GM23338 (cell line): Measurements from ENCODE around the gene NOP58. TPM values are rescaled to one million over a fixed set of nuclear protein-coding genes. Genes with fewer than 3 reads are reported as not detected.

Source experiments
- ATAC-seq: fragments of 200-7000 bp; cut with Tn5 transposase; 3 replicates; pipeline ENCODE4 v1.9.1; 2020
- DNase-seq: peaks from one replicate; pipeline ENCODE4 v3.0.0-alpha.2; 2015; ENCODE audit warnings: low spot score
- H2AFZ ChIP-seq: fragments of 200-600 bp; sonication (generic); 2 replicates; pipeline ENCODE4 v1.8.0; 2016; ENCODE audit warnings: antibody characterized with exemption, mild to moderate bottlenecking, moderate library complexity
- H3F3A ChIP-seq: fragments of 200-600 bp; sonication (generic); replicated peaks from 2 replicates; pipeline ENCODE4 v1.8.0; 2017; ENCODE audit warnings: antibody characterized with exemption, mixed run types, low read depth
- H3K27ac ChIP-seq: fragments of 200-600 bp; sonication (generic); 2 replicates; pipeline ENCODE4 v1.6.1; 2016; ENCODE audit warnings: low read depth
- H3K27me3 ChIP-seq: fragments of 200-600 bp; sonication (generic); 2 replicates; pipeline ENCODE4 v1.8.0; 2016; ENCODE audit warnings: mild to moderate bottlenecking, mixed run types, moderate library complexity; ENCODE audit not compliant: insufficient read depth
- H3K36me3 ChIP-seq: fragments of 200-600 bp; sonication (generic); 2 replicates; pipeline ENCODE4 v1.8.0; 2016; ENCODE audit warnings: mild to moderate bottlenecking; ENCODE audit not compliant: insufficient read depth
- H3K4me1 ChIP-seq: fragments of 200-600 bp; sonication (generic); 2 replicates; pipeline ENCODE4 v1.8.0; 2016; ENCODE audit warnings: mild to moderate bottlenecking, moderate library complexity; ENCODE audit not compliant: insufficient read depth
- H3K4me2 ChIP-seq: fragments of 200-600 bp; sonication (generic); 2 replicates; pipeline ENCODE4 v1.7.1; 2017; ENCODE audit warnings: mixed run types
- H3K4me3 ChIP-seq: fragments of 200-600 bp; sonication (generic); 2 replicates; pipeline ENCODE4 v1.6.1; 2016; ENCODE audit warnings: mixed run types
- H3K79me2 ChIP-seq: fragments of 200-600 bp; sonication (generic); replicated peaks from 2 replicates; pipeline ENCODE4 v1.8.0; 2017; ENCODE audit warnings: mild to moderate bottlenecking; ENCODE audit not compliant: insufficient read depth
- H3K9me2 ChIP-seq: fragments of 200-600 bp; sonication (generic); 2 replicates; pipeline ENCODE4 v1.8.0; 2017; ENCODE audit not compliant: insufficient read depth
- H4K20me1 ChIP-seq: fragments of 200-600 bp; sonication (generic); replicated peaks from 2 replicates; pipeline ENCODE4 v1.8.0; 2017; ENCODE audit warnings: mild to moderate bottlenecking; ENCODE audit not compliant: insufficient read depth
- H3K27ac Mint-ChIP-seq: 2 replicates; pipeline ENCODE4 v1.8.0; 2020; ENCODE audit warnings: inconsistent platforms, mild to moderate bottlenecking, moderate library complexity, mixed read lengths
- H3K27me3 Mint-ChIP-seq: 3 replicates; pipeline ENCODE4 v1.8.0; 2022; ENCODE audit warnings: low read depth, mild to moderate bottlenecking, moderate library complexity, mixed read lengths, inconsistent platforms; ENCODE audit not compliant: insufficient read depth, poor library complexity
- H3K36me3 Mint-ChIP-seq: 3 replicates; pipeline ENCODE4 v1.8.0; 2021; ENCODE audit warnings: low read depth, mild to moderate bottlenecking, inconsistent platforms, moderate library complexity, mixed read lengths
- H3K4me1 Mint-ChIP-seq: 3 replicates; pipeline ENCODE4 v1.8.0; 2020; ENCODE audit warnings: mild to moderate bottlenecking, inconsistent platforms, mixed read lengths
- H3K4me3 Mint-ChIP-seq: 3 replicates; pipeline ENCODE4 v1.8.0; 2021; ENCODE audit warnings: moderate library complexity, mild to moderate bottlenecking, inconsistent platforms, mixed read lengths
- H3K9me3 Mint-ChIP-seq: 3 replicates; pipeline ENCODE4 v1.8.0; 2020; ENCODE audit warnings: moderate library complexity, mild to moderate bottlenecking, inconsistent platforms, mixed read lengths
- CREB1 ChIP-seq: fragments of 250-450 bp; sonication (Bioruptor Pico); IDR thresholded peaks from 2 replicates; pipeline ENCODE4 v1.5.0; 2020; ENCODE audit warnings: low read depth, mild to moderate bottlenecking, moderate library complexity
- EZH2 ChIP-seq: fragments of 200-600 bp; sonication (generic); IDR thresholded peaks from one replicate; pipeline ENCODE4 v1.8.0; 2017; ENCODE audit warnings: antibody characterized with exemption, mild to moderate bottlenecking, low read depth; ENCODE audit not compliant: unreplicated experiment
- EZH2phosphoT487 ChIP-seq: fragments of 200-600 bp; sonication (generic); IDR thresholded peaks from one replicate; pipeline ENCODE4 v1.8.1; 2018; ENCODE audit warnings: antibody characterized with exemption; ENCODE audit not compliant: unreplicated experiment
- JUNB ChIP-seq: IDR thresholded peaks from one replicate; pipeline ENCODE4 v1.6.1; 2016; ENCODE audit warnings: antibody characterized with exemption; ENCODE audit not compliant: unreplicated experiment
- NANOG ChIP-seq: IDR thresholded peaks from 2 replicates; pipeline ENCODE4 v1.6.1; 2016; ENCODE audit warnings: antibody characterized with exemption, borderline replicate concordance
- POLR2AphosphoS5 ChIP-seq: IDR thresholded peaks from 2 replicates; pipeline ENCODE4 v1.6.1; 2016; ENCODE audit warnings: antibody characterized with exemption, low read depth
- ZNF114 ChIP-seq: fragments of 250-450 bp; sonication (Bioruptor Pico); IDR thresholded peaks from 2 replicates; pipeline ENCODE4 v1.5.0; 2020; ENCODE audit warnings: mild to moderate bottlenecking, moderate library complexity
- ZNF331 ChIP-seq: fragments of 250-450 bp; sonication (Bioruptor Pico); IDR thresholded peaks from 2 replicates; pipeline ENCODE4 v1.5.0; 2020; ENCODE audit warnings: low read depth, mild to moderate bottlenecking, moderate library complexity
- polyA plus RNA-seq: library from polyadenylated mRNA; unstranded; fragments of >200 nt; fragmentation: Nextera tagmentation; extraction: Ambion mirVana; gene quantifications from 2 replicates; pipeline ENCODE4 v1.2.1, GENCODE V29; 2016
- total RNA-seq: library from RNA; depleted of rRNA; stranded (reverse); fragments of >200 nt; shearing (Covaris generic); gene quantifications from 2 replicates; pipeline ENCODE4 v1.2.3, GENCODE V29; 2014
- TF ChIP-seq, protein P1 (sequence below): IDR thresholded peaks from one replicate; pipeline ENCODE4 v1.6.1; 2018; ENCODE audit warnings: antibody characterized with exemption; ENCODE audit not compliant: unreplicated experiment
- TF ChIP-seq, protein P2 (sequence below): IDR thresholded peaks from 2 replicates; pipeline ENCODE4 v1.6.1; 2016; ENCODE audit warnings: antibody characterized with exemption
- TF ChIP-seq, protein P3 (sequence below): fragments of 250-450 bp; sonication (Bioruptor Pico); IDR thresholded peaks from 2 replicates; pipeline ENCODE4 v1.5.0; 2020; ENCODE audit warnings: mild to moderate bottlenecking, moderate library complexity
- TF ChIP-seq, protein P4 (sequence below), 2 experiments: fragments of 200-600 bp in 1 of 2; sonication (generic) in 1 of 2; conservative IDR thresholded peaks; 2 replicates each; pipeline versions ENCODE4 v1.5.1 to v1.6.1; 2016 to 2017; ENCODE audit warnings: antibody characterized with exemption in 2 of 2, low read depth in 2 of 2, mild to moderate bottlenecking in 2 of 2, moderate library complexity in 1 of 2

Gene NOP58
- total and polyA plus RNA-seq, 2 experiments from 2014 or later, result 174 to 236 TPM

DNA sequence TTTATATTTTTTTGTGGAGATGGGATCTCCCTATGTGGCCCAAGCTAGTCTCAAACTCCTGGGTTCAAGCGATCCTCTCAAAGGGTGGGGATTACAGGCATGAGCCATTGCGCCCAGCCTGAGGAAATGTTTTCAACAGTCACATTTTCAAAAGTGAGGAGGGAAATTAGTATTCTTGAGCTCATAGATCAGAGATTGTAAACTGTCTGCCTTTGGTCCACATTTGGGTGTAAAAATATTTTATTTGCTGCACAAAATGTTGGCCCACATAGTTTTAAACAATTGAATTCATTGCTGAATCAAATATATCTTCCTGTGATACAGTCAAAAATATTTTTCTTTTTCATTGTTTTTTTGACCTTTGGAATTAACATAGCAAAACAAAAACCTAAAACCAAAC, 48.6 kb downstream of the NOP58 start (continued):
- TF ChIP-seq JUNB, result no peak
- TF ChIP-seq EZH2, result no peak
- no peak for TF ChIP-seq ZNF331 (CRISPR knock-in tag)
- TF ChIP-seq POLR2AphosphoS5, result no peak
- TF ChIP-seq CREB1 (CRISPR knock-in tag), result no peak
- TF ChIP-seq NANOG, result no peak

DNA sequence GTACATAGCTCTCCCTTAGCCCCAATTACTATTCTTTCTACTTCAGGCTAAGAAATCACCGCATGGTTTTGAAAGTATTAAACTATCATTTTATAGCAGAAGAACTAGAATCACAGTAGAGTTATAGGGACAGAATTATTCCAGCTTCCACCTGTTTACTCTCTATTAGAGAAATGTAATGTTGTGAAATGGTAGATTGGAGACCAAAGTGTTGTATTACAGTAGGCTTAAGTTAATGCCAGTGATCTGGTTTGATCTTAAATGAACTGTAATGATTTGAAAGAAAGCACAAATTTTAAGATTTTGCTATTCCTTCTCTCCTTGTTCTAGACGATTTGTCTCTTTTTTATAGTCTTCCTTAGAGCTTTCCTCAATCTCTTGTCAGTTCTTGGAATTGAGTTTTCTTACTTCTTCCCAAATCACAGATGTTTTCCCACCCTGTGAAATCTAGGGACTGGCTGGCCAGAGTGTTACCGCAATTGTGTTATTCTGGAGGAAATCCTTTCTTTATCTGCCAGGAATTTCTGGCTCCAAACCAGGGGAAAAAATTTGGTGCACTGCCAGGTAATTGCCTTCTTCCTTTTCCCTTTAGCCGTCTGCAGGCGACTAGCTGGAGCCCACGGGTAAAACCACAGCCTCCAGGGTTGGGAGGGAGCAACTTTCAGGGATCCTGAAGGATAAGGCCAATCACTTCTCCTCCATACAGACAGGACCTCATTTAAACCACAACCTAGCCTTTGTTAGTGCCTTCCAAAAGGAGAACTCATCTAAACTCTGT, 51.7 kb downstream of the NOP58 start:
- Histone ChIP-seq H3K9me2 (no peaks in the 10 kb centered on the region), H4K20me1 (no peaks in the 10 kb centered on the region), H3F3A (no peaks in the 10 kb centered on the region), H3K27ac (no peak overlapping the region), H3K4me1 (no peaks in the 10 kb centered on the region), H3K4me3 (no peak overlapping the region), H3K79me2 (no peaks in the 10 kb centered on the region), H2AFZ (no peak overlapping the region), H3K36me3 (no peaks in the 10 kb centered on the region; the same call in 1 of the 2 replicates), H3K4me2 (no peak overlapping the region), H3K27me3 (no peaks in the 10 kb centered on the region)
- Mint-ChIP-seq H3K36me3 (no peaks in the 10 kb centered on the region), H3K27me3 (peaks cover 1% of the 10 kb centered on the region), H3K27ac (0 out of 2 replicates have a peak overlapping the region, but pooled peaks have one; percentile 13), H3K4me1 (peaks cover 3% of the 10 kb centered on the region; the same call in 2 of the 3 replicates), H3K4me3 (no peak overlapping the region), H3K9me3 (no peaks in the 10 kb centered on the region)
- peak; percentile 25 for DNase-seq
- ATAC-seq, result peak; percentile 72
- TF ChIP-seq, protein P1, sequence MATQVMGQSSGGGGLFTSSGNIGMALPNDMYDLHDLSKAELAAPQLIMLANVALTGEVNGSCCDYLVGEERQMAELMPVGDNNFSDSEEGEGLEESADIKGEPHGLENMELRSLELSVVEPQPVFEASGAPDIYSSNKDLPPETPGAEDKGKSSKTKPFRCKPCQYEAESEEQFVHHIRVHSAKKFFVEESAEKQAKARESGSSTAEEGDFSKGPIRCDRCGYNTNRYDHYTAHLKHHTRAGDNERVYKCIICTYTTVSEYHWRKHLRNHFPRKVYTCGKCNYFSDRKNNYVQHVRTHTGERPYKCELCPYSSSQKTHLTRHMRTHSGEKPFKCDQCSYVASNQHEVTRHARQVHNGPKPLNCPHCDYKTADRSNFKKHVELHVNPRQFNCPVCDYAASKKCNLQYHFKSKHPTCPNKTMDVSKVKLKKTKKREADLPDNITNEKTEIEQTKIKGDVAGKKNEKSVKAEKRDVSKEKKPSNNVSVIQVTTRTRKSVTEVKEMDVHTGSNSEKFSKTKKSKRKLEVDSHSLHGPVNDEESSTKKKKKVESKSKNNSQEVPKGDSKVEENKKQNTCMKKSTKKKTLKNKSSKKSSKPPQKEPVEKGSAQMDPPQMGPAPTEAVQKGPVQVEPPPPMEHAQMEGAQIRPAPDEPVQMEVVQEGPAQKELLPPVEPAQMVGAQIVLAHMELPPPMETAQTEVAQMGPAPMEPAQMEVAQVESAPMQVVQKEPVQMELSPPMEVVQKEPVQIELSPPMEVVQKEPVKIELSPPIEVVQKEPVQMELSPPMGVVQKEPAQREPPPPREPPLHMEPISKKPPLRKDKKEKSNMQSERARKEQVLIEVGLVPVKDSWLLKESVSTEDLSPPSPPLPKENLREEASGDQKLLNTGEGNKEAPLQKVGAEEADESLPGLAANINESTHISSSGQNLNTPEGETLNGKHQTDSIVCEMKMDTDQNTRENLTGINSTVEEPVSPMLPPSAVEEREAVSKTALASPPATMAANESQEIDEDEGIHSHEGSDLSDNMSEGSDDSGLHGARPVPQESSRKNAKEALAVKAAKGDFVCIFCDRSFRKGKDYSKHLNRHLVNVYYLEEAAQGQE, result no peak
- TF ChIP-seq, protein P2, sequence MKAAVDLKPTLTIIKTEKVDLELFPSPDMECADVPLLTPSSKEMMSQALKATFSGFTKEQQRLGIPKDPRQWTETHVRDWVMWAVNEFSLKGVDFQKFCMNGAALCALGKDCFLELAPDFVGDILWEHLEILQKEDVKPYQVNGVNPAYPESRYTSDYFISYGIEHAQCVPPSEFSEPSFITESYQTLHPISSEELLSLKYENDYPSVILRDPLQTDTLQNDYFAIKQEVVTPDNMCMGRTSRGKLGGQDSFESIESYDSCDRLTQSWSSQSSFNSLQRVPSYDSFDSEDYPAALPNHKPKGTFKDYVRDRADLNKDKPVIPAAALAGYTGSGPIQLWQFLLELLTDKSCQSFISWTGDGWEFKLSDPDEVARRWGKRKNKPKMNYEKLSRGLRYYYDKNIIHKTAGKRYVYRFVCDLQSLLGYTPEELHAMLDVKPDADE, result no peak
- TF ChIP-seq ZNF331 (CRISPR knock-in tag) (no peak), ZNF114 (CRISPR knock-in tag) (no peak), JUNB (no peak), EZH2phosphoT487 (no peak)
- TF ChIP-seq, protein P3, sequence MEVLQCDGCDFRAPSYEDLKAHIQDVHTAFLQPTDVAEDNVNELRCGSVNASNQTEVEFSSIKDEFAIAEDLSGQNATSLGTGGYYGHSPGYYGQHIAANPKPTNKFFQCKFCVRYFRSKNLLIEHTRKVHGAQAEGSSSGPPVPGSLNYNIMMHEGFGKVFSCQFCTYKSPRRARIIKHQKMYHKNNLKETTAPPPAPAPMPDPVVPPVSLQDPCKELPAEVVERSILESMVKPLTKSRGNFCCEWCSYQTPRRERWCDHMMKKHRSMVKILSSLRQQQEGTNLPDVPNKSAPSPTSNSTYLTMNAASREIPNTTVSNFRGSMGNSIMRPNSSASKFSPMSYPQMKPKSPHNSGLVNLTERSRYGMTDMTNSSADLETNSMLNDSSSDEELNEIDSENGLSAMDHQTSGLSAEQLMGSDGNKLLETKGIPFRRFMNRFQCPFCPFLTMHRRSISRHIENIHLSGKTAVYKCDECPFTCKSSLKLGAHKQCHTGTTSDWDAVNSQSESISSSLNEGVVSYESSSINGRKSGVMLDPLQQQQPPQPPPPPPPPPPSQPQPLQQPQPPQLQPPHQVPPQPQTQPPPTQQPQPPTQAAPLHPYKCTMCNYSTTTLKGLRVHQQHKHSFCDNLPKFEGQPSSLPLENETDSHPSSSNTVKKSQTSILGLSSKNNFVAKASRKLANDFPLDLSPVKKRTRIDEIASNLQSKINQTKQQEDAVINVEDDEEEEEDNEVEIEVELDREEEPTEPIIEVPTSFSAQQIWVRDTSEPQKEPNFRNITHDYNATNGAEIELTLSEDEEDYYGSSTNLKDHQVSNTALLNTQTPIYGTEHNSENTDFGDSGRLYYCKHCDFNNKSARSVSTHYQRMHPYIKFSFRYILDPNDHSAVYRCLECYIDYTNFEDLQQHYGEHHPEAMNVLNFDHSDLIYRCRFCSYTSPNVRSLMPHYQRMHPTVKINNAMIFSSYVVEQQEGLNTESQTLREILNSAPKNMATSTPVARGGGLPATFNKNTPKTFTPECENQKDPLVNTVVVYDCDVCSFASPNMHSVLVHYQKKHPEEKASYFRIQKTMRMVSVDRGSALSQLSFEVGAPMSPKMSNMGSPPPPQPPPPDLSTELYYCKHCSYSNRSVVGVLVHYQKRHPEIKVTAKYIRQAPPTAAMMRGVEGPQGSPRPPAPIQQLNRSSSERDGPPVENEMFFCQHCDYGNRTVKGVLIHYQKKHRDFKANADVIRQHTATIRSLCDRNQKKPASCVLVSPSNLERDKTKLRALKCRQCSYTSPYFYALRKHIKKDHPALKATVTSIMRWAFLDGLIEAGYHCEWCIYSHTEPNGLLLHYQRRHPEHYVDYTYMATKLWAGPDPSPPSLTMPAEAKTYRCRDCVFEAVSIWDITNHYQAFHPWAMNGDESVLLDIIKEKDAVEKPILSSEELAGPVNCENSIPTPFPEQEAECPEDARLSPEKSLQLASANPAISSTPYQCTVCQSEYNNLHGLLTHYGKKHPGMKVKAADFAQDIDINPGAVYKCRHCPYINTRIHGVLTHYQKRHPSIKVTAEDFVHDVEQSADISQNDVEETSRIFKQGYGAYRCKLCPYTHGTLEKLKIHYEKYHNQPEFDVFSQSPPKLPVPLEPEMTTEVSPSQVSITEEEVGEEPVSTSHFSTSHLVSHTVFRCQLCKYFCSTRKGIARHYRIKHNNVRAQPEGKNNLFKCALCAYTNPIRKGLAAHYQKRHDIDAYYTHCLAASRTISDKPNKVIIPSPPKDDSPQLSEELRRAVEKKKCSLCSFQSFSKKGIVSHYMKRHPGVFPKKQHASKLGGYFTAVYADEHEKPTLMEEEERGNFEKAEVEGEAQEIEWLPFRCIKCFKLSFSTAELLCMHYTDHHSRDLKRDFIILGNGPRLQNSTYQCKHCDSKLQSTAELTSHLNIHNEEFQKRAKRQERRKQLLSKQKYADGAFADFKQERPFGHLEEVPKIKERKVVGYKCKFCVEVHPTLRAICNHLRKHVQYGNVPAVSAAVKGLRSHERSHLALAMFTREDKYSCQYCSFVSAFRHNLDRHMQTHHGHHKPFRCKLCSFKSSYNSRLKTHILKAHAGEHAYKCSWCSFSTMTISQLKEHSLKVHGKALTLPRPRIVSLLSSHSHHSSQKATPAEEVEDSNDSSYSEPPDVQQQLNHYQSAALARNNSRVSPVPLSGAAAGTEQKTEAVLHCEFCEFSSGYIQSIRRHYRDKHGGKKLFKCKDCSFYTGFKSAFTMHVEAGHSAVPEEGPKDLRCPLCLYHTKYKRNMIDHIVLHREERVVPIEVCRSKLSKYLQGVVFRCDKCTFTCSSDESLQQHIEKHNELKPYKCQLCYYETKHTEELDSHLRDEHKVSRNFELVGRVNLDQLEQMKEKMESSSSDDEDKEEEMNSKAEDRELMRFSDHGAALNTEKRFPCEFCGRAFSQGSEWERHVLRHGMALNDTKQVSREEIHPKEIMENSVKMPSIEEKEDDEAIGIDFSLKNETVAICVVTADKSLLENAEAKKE (CRISPR knock-in tag), result no peak
- TF ChIP-seq, protein P4, sequence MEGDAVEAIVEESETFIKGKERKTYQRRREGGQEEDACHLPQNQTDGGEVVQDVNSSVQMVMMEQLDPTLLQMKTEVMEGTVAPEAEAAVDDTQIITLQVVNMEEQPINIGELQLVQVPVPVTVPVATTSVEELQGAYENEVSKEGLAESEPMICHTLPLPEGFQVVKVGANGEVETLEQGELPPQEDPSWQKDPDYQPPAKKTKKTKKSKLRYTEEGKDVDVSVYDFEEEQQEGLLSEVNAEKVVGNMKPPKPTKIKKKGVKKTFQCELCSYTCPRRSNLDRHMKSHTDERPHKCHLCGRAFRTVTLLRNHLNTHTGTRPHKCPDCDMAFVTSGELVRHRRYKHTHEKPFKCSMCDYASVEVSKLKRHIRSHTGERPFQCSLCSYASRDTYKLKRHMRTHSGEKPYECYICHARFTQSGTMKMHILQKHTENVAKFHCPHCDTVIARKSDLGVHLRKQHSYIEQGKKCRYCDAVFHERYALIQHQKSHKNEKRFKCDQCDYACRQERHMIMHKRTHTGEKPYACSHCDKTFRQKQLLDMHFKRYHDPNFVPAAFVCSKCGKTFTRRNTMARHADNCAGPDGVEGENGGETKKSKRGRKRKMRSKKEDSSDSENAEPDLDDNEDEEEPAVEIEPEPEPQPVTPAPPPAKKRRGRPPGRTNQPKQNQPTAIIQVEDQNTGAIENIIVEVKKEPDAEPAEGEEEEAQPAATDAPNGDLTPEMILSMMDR (conservative IDR thresholded peaks at IDR 0.05; ENCODE audit: low read depth in 2 of 2), result no peak
